K562 (cell line): ENCODE data around the gene ZEB2. TPM values are rescaled to one million over a fixed set of nuclear protein-coding genes. Genes with fewer than 3 reads are reported as not detected.

ENCODE experiments used
- ATF1 ChIP-seq, 2 experiments: fragments of 450-650 bp in 1 of 2; IDR thresholded peaks; 2 replicates each; pipeline ENCODE4 v1.6.1; 2016; ENCODE audit warnings: missing compliant biosample characterization in 1 of 2, missing genetic modification characterization in 1 of 2
- BHLHE40 ChIP-seq: IDR thresholded peaks from 2 replicates; pipeline ENCODE4 v1.6.1; 2011; ENCODE audit warnings: low read length, improper control_type of control experiment
- CTBP1 ChIP-seq: fragments of 450-650 bp; IDR thresholded peaks from 2 replicates; pipeline ENCODE4 v1.6.1; 2016; ENCODE audit warnings: borderline replicate concordance
- DNMT1 ChIP-seq: fragments of 450-650 bp; IDR thresholded peaks from 2 replicates; pipeline ENCODE4 v1.6.1; 2016; ENCODE audit warnings: antibody characterized with exemption, mild to moderate bottlenecking
- GTF3C2 ChIP-seq: IDR thresholded peaks from 3 replicates; pipeline ENCODE4 v1.6.1; 2011; ENCODE audit warnings: borderline replicate concordance, mild to moderate bottlenecking, moderate library complexity; ENCODE audit not compliant: insufficient read length; ENCODE audit errors: extremely low read depth
- HINFP ChIP-seq: fragments of 450-650 bp; conservative IDR thresholded peaks from 2 replicates; pipeline ENCODE4 v1.6.1; 2016; ENCODE audit warnings: missing genetic modification characterization, low read depth, mild to moderate bottlenecking, control low read depth, missing compliant biosample characterization
- MBD1 ChIP-seq: fragments of 250-450 bp; sonication (Bioruptor Pico); IDR thresholded peaks from 2 replicates; pipeline ENCODE4 v1.8.0; 2022; ENCODE audit warnings: inconsistent platforms
- MCM3 ChIP-seq: fragments of 450-650 bp; IDR thresholded peaks from 2 replicates; pipeline ENCODE4 v1.6.1; 2016
- MEF2A ChIP-seq: IDR thresholded peaks from 2 replicates; pipeline ENCODE4 v1.6.1; 2011; ENCODE audit warnings: low read depth, mild to moderate bottlenecking, low read length, moderate library complexity; ENCODE audit not compliant: control insufficient read depth
- RBM22 ChIP-seq: fragments of 200-400 bp; formaldehyde crosslinking; IDR thresholded peaks from 2 replicates; pipeline ENCODE4 v1.6.1; 2018; ENCODE audit warnings: low read length, low read depth; ENCODE audit not compliant: poor library complexity, severe bottlenecking
- YY1 ChIP-seq, 3 experiments: IDR thresholded peaks; 2 replicates each; pipeline ENCODE4 v1.6.1; 2011; ENCODE audit warnings: low read length in 2 of 3, mild to moderate bottlenecking in 2 of 3, moderate library complexity in 2 of 3, borderline replicate concordance in 1 of 3, control low read depth in 1 of 3, low read depth in 1 of 3; ENCODE audit not compliant: insufficient read depth in 3 of 3, insufficient replicate concordance in 2 of 3, control insufficient read depth in 1 of 3, insufficient read length in 1 of 3; ENCODE audit errors: extremely low read depth in 1 of 3
- ZNF408 ChIP-seq: fragments of 250-450 bp; sonication (Bioruptor Pico); IDR thresholded peaks from 2 replicates; pipeline ENCODE4 v1.4.0; 2020; ENCODE audit warnings: low read depth, mild to moderate bottlenecking, moderate library complexity
- ZNF592 ChIP-seq: fragments of 450-650 bp; IDR thresholded peaks from 2 replicates; pipeline ENCODE4 v1.6.1; 2017; ENCODE audit warnings: antibody characterized with exemption, mild to moderate bottlenecking
- ZNF764 ChIP-seq: fragments of 250-450 bp; sonication (Bioruptor Pico); IDR thresholded peaks from 2 replicates; pipeline ENCODE4 v1.4.0; 2020; ENCODE audit warnings: low read depth, mild to moderate bottlenecking, moderate library complexity
- polyA plus RNA-seq, 8 experiments: library from polyadenylated mRNA; depleted of rRNA in 4 of 8; stranded (reverse) in 5 of 8; unstranded in 3 of 8; fragments of >200 nt; fragmentation: Nextera tagmentation in 2 of 8; fragmentation: Illumina TruSeq in 1 of 8; extraction: Ambion mirVana in 2 of 8; extraction: Trizol in 1 of 8; gene quantifications; 2 replicates each; pipeline versions ENCODE4 v1.2.1 to v1.2.3, GENCODE V29; 2011 to 2014; ENCODE audit warnings: inconsistent platforms in 1 of 8, missing spikeins in 1 of 8
- total RNA-seq, 7 experiments: library from RNA; depleted of rRNA in 6 of 7; stranded (reverse); fragments of >200 nt in 6 of 7; fragmentation: Illumina TruSeq in 2 of 7; extraction: Trizol in 2 of 7; gene quantifications; 2 replicates each; pipeline versions ENCODE4 v1.2.1 to v1.2.3, GENCODE V29; 2011 to 2021; ENCODE audit warnings: low replicate concordance in 1 of 7

ZEB2 gene
- total and polyA plus RNA-seq, 9 of the 15 experiments (the other 6 are each of a cell fraction or from before 2014, with no cell fraction given) = 15.1 to 113 (median 72.3) TPM

GRCh38 chr2:144357623-144358373 lies 162.1 kb downstream of the ZEB2 start (continued):
- TF ChIP-seq ZNF408 (CRISPR knock-in tag) = no peak
- TF ChIP-seq RBM22 = no peak
- TF ChIP-seq ZNF592 = peak; percentile 70
- no peak for TF ChIP-seq MBD1 (CRISPR knock-in tag)
- no peak for TF ChIP-seq ATF1 (CRISPR knock-in tag; IDR thresholded peaks at IDR 0.05)
- 0 out of 2 replicates have a peak, but pooled peaks have one; percentile 30 for TF ChIP-seq ATF1 (tag; IDR thresholded peaks at IDR 0.05)
- TF ChIP-seq YY1 (IDR thresholded peaks at IDR 0.05; ENCODE audit: borderline replicate concordance in 1 of 3, control insufficient read depth in 1 of 3, extremely low read depth in 1 of 3, insufficient read depth in 3 of 3, insufficient read length in 1 of 3, insufficient replicate concordance in 2 of 3, low read depth in 1 of 3, low read length in 2 of 3) = peak in 1 of 3 experiments; percentile 54
- TF ChIP-seq BHLHE40 = no peak
- TF ChIP-seq ZNF764 (CRISPR knock-in tag) = no peak
- TF ChIP-seq MCM3 = no peak
- TF ChIP-seq HINFP (tag) = peak; percentile 62; the same call in 1 of the 2 replicates
- TF ChIP-seq DNMT1 = no peak
- no peak for TF ChIP-seq CTBP1
- TF ChIP-seq GTF3C2 = no peak
- no peak for TF ChIP-seq MEF2A
